ENCODE data around the gene DAPK2. TPM values are rescaled to one million over a fixed set of nuclear protein-coding genes. Genes with fewer than 3 reads are reported as not detected.

DAPK2 gene
- total RNA-seq, 1 experiment from 2014 or later, result 1.4 TPM

DNA sequence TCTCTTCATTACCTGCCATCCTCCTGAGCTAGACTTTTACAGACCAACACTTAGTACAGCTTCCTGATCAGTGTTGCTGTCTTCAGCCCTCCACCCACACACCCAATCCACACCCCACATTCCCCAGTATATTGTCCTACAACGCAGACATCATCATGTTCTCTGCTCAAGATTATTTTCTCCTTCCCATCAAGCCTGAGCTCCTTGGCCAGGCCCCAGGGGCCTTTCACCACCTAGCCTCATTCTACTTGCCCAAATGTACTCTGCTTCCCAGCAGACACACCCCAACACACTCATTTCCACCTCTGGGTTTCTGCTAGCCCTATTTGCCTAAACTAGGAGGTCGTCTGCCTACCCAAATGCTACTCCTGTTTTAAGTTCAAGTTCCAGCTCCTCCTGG lies 37.0 kb downstream of the DAPK2 start:
- H3K9me3 Mint-ChIP-seq (ENCODE audit: unreplicated experiment), result no peaks in the 10 kb centered on the region
- no peak overlapping the region for H3K27ac Mint-ChIP-seq (ENCODE audit: unreplicated experiment)
- intact Hi-C loops (cut with micrococcal nuclease; ENCODE audit: unreplicated experiment), result no loop called here
- TF ChIP-seq, protein P1, sequence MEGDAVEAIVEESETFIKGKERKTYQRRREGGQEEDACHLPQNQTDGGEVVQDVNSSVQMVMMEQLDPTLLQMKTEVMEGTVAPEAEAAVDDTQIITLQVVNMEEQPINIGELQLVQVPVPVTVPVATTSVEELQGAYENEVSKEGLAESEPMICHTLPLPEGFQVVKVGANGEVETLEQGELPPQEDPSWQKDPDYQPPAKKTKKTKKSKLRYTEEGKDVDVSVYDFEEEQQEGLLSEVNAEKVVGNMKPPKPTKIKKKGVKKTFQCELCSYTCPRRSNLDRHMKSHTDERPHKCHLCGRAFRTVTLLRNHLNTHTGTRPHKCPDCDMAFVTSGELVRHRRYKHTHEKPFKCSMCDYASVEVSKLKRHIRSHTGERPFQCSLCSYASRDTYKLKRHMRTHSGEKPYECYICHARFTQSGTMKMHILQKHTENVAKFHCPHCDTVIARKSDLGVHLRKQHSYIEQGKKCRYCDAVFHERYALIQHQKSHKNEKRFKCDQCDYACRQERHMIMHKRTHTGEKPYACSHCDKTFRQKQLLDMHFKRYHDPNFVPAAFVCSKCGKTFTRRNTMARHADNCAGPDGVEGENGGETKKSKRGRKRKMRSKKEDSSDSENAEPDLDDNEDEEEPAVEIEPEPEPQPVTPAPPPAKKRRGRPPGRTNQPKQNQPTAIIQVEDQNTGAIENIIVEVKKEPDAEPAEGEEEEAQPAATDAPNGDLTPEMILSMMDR (IDR thresholded peaks at IDR 0.05; ENCODE audit: insufficient read depth in 1 of 2, low read depth in 1 of 2, low read length in 1 of 2, severe bottlenecking in 1 of 2, unreplicated experiment in 1 of 2), result no peak
- POLR2A ChIA-PET, result interaction anchor here (0.7 kb wide), 1 partner anchor 139 kb away, joined by 3 read pairs; no protein-coding TSS in a partner anchor
- no peak overlapping the region for H3K4me3 ChIP-seq (ENCODE audit: low read depth, low read length)
- H3K27me3 Mint-ChIP-seq (ENCODE audit: insufficient read depth, unreplicated experiment), result no peaks in the 10 kb centered on the region
- peaks cover 13% of the 10 kb centered on the region for H3K4me1 ChIP-seq
- CTCF ChIA-PET, result no interaction called here
- H3K4me1 Mint-ChIP-seq (ENCODE audit: low read depth, unreplicated experiment), result peaks cover 8% of the 10 kb centered on the region
- H3K9me3 ChIP-seq, result no peaks in the 10 kb centered on the region
- no peaks in the 10 kb centered on the region for H3K36me3 ChIP-seq (ENCODE audit: control insufficient read depth, insufficient read depth, low read length)
- no peaks in the 10 kb centered on the region for H3K27me3 ChIP-seq (replicated peaks; ENCODE audit: control insufficient read depth, insufficient read depth, low read length)
- peaks cover under 1% of the 10 kb centered on the region for H3K36me3 Mint-ChIP-seq (ENCODE audit: insufficient read depth, unreplicated experiment)
- BruUV-seq (replicated peaks), result no TSS peak
- no peak for DNase-seq
- no peak overlapping the region for H3K4me3 Mint-ChIP-seq (ENCODE audit: unreplicated experiment)

DNA sequence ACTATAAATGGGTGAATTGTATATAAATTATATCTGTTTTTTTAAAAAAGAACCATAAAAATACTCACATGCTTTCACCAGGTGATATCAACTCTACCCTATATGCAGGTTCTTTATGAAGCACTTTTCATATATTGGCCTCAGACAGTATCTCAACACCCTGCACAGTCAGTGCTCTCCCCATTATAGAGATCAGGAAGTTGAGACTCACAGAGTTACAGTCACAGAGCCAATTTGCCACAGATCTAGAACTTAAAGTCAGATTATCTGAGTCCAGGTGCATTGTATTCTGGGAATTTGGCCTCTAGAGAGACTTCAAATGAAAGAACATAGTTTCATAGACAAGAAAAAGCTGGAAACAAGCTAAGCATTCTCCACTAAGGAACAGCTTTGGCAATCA lies 38.1 kb downstream of the DAPK2 start:
- CTCF ChIA-PET, result no interaction called here
- Mint-ChIP-seq H3K27ac (ENCODE audit: unreplicated experiment) (no peak overlapping the region), H3K9me3 (ENCODE audit: unreplicated experiment) (no peaks in the 10 kb centered on the region), H3K36me3 (ENCODE audit: insufficient read depth, unreplicated experiment) (peaks cover 5% of the 10 kb centered on the region), H3K27me3 (ENCODE audit: insufficient read depth, unreplicated experiment) (no peaks in the 10 kb centered on the region), H3K4me1 (ENCODE audit: low read depth, unreplicated experiment) (peaks cover 14% of the 10 kb centered on the region), H3K4me3 (ENCODE audit: unreplicated experiment) (no peak overlapping the region)
- H3K36me3 ChIP-seq (ENCODE audit: control insufficient read depth, insufficient read depth, low read length), result no peaks in the 10 kb centered on the region
- POLR2A ChIA-PET, result no interaction called here
- no peak for DNase-seq
- BruUV-seq (replicated peaks), result no TSS peak
- TF ChIP-seq, protein P1 (IDR thresholded peaks at IDR 0.05; ENCODE audit: insufficient read depth in 1 of 2, low read depth in 1 of 2, low read length in 1 of 2, severe bottlenecking in 1 of 2, unreplicated experiment in 1 of 2), result no peak
- no peak overlapping the region for H3K4me3 ChIP-seq (ENCODE audit: low read depth, low read length)
- intact Hi-C loops (cut with micrococcal nuclease; ENCODE audit: unreplicated experiment), result no loop called here
- H3K27me3 ChIP-seq (replicated peaks; ENCODE audit: control insufficient read depth, insufficient read depth, low read length), result no peaks in the 10 kb centered on the region
- no peaks in the 10 kb centered on the region for H3K9me3 ChIP-seq
- peaks cover 23% of the 10 kb centered on the region for H3K4me1 ChIP-seq

DNA sequence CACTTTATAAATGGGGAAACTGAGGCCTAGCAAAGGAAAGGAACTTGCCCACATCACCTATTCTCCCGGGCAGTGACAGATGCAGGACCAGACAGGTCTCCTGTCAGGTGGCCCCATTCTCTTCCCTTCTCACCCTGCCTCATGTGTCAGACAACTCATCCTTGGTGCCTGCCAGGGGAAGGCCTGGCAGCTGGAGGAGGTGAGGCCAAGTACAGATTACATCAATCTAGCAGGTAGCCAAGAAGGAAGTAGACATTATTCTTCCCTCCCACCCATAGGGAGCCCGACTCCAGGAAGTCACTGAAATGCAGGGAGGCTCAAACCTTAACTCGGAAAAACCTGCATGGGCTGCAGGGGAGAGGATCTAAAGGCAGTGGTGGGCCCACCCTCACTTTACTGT lies 39.6 kb downstream of the DAPK2 start:
- Histone ChIP-seq H3K9me3 (no peaks in the 10 kb centered on the region), H3K36me3 (ENCODE audit: control insufficient read depth, insufficient read depth, low read length) (no peaks in the 10 kb centered on the region), H3K4me3 (ENCODE audit: low read depth, low read length) (no peak overlapping the region), H3K27me3 (replicated peaks; ENCODE audit: control insufficient read depth, insufficient read depth, low read length) (no peaks in the 10 kb centered on the region), H3K4me1 (peaks cover 25% of the 10 kb centered on the region)
- Mint-ChIP-seq H3K27me3 (ENCODE audit: insufficient read depth, unreplicated experiment) (no peaks in the 10 kb centered on the region), H3K4me1 (ENCODE audit: low read depth, unreplicated experiment) (peaks cover 14% of the 10 kb centered on the region), H3K36me3 (ENCODE audit: insufficient read depth, unreplicated experiment) (peaks cover 5% of the 10 kb centered on the region), H3K9me3 (ENCODE audit: unreplicated experiment) (no peaks in the 10 kb centered on the region), H3K4me3 (ENCODE audit: unreplicated experiment) (no peak overlapping the region), H3K27ac (ENCODE audit: unreplicated experiment) (no peak overlapping the region)
- no TSS peak for BruUV-seq (replicated peaks)
- intact Hi-C loops (cut with micrococcal nuclease; ENCODE audit: unreplicated experiment), result no loop called here
- ChIA-PET CTCF (interaction anchor here (0.6 kb wide), 1 partner anchor 721 kb away, joined by 3 read pairs; no protein-coding TSS in a partner anchor), POLR2A (no interaction called here)
- DNase-seq, result no peak
- TF ChIP-seq, protein P1 (IDR thresholded peaks at IDR 0.05; ENCODE audit: insufficient read depth in 1 of 2, low read depth in 1 of 2, low read length in 1 of 2, severe bottlenecking in 1 of 2, unreplicated experiment in 1 of 2), result no peak
